ENCODE measurements around the gene NEK2.
"Not testable (repeated sequence)": the region's sequence is repeated elsewhere in the genome, so short reads cannot be mapped to it uniquely, and the experiment has no call there.

NEK2 gene

DNA sequence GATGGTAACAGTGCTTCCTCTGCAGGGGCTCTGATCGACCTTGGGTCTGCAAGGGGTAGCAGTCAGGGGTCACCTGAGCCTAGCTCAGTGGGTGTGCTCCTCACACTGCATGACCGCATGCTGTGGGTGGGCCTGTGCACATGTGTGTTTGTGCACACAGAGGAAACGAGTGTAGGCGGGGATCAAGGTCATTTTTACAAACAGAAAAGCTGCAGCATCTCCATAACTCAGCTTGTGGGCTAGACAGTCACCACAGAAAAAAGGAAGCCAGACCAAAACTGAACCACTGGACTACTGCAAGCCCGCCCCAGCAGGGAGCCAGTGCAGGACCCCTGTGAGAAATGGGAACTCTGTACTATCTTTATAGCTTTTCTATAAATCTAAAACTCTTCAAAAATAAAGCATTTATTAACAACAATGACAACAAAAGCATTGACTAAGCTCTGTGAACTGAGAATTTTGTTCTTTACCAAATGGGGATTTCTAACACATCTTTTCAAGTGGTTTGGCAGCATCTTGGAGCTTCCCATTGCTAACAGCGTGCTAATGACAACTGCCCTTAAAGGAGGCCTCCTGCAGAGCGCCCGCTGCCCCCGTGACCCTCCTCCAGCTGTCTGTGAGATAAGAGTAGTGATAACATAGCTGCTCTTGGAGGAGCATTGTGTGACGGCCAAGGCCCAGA is 19.9 kb upstream of the NEK2 start:
- no peak for DNase-seq (ENCODE audit: low read depth)

DNA sequence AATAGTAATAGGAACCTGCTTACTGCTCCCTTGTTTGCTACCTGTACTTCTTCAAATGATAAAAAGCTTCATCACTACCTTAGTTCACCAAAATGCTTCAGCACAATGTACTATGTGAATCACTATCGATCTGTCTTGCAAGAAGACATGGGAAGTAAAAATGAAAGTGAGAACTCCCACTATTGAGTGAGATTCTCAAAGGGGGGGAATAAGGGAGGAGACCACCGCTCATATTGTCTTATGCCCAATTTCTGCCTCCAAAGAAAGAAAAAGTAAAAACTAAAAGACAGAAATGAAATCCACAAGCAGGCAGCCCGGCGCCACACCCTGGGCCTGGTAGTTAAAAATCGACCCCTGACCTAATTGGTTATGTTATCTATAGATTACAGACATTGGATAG is 18.5 kb upstream of the NEK2 start:
- not testable (repeated sequence) for DNase-seq (ENCODE audit: low read depth)

DNA sequence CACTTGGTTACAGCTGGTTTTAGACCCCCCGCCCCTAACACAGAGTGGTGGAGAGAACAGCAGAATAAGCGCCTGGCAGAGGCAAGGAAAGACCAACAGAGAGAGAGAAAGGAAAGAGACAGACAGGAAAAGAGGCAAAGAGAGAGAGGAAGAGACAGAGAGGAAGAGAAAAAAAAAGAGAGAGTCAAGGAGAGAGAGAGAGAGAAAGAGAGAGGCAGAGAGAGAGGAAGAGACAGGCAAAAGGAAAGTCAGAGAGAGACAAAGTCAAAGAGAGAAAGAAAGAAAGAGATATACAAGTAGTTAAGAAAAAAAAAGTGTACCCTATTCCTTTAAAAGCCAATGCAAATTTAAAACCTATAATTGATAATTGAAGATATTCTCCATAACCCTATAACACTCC is 13.0 kb upstream of the NEK2 start:
- DNase-seq (ENCODE audit: low read depth): no peak

DNA sequence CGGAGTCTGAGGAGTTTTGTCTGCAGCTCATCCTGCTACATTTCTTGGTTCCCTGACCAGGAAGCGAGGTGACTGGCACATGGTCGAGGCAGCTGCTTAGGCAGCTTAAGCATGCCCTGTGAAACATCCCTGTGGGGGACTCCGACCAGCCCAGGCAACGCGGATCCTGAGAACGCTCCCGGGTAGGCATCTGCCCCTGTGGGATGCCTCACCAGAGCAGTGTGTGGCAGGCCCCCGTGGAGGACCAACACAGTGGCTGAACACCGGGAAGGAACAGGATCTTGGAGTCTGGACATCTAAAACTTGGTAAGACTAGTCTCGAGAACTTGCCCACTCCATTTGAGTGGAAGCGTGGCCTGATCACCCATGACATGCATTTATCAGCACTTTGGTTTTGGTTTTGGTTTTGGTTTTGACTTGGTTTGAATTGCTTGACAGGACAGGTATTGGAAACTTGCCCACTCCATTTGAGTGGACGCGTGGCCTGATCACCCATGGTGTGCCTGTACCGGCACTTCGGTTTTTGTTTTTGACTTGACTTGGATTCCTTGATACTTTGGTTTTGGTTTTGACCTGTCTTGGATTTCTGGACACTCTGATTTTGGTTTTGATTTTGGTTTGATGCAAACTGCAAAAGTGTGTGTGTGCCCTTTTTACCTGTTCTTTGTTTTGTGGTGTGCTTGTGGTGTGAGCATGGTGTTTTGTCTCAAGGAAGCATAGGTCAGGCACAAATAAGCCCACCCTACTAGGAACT is 12.2 kb upstream of the NEK2 start:
- DNase-seq (ENCODE audit: low read depth): no peak

DNA sequence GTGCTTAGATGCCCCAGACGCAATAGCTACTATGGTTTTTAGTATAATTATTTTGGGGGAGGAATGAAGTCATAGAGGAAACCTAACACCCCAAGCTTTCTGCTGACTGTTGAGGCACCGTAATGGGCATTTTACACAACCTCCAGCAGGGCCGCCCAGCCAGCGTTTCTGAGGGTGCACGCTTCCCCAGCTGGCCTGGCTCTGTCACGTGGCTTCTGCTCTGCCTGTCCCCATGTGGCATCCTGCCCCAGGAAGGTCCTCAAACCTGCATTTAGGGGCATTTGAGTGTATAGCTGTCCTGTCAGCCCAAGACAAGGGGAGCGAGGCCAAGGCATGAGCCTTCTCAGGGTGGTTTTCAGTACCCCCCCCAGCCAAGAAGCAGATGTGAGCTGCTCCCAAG is 10.4 kb upstream of the NEK2 start:
- no peak for DNase-seq (ENCODE audit: low read depth)

DNA sequence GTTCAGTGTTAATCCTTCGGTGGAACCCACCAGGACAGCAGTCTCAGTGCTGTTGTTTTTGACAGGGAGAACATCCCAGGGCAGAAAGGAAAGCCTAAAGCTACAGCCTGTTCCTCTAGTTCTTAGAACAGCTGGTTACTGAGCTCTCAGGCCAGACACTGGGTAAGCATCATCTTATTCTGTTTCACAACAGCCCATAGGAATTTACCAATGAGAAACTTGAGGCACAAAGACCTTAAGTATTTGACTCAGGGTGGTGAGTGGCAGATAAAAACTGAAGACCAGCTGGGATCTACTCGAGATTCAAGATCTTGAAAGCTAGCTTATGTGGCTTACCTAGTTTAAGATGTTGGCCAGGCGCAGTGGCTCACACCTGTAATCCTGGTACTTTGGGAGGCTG is 9.4 kb upstream of the NEK2 start:
- no peak for DNase-seq (ENCODE audit: low read depth)

DNA sequence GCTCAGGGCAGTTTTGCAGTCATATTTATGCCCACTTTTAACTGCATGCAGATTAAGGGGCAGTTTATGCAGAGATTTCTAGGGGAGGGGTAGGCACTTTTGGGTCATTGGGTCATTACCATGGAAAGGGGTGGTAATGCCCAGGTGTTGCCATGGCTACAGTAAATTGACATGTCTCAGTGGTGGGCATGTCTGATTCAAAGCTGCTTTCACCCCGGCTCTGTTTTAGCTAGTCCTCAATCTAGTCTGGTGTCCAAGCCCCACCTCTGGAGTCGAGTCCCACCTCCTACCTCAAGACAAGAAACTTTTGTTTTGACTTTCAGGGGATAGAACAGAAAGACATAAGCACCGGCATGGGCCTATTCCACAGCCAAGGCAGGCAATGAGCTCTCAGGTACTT is 8.9 kb upstream of the NEK2 start:
- no peak for DNase-seq (ENCODE audit: low read depth)

DNA sequence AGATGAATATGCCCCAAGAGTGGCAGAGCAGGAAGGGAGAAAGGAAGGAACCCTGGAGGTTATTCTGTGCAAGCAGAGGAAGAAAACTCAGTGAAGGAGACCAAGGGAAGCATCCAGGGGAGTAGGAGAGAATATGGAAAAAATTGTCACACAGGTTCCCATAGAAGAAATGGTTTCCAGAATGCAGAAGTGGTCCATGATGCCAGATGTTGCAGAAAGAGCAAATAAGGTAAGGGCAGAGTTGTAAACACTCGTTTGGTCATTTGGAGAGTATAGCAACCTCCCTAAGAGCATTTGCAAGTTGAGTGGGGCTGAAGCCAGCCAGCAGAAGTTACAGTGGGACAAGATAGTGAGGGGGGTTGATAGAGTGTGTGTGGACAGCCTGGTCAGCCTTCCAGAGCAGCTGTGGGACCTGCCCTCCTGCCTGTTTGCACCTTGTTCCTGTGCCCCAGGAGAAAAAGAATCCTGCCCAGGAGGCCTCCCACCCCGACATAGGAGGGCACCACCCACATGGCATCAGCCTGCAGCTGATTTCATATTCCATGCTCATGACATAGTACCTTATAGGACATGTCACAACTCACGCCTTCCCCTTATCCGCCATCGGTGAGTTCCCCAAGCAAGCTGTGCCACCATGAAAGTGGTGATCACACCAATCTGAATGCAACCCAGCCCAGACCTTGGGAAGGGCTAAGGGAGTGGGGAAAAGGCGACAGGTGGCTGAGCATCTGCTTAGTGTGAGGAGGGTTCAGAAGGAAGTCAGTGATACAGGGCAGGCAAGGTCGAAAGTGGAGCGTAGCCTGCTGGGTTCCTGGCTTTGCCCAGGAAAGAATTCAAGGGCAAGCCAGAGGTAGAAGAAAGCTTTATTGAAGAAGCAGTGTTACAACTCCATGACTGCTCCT is 8.2 kb upstream of the NEK2 start:
- no peak for DNase-seq (ENCODE audit: low read depth)

DNA sequence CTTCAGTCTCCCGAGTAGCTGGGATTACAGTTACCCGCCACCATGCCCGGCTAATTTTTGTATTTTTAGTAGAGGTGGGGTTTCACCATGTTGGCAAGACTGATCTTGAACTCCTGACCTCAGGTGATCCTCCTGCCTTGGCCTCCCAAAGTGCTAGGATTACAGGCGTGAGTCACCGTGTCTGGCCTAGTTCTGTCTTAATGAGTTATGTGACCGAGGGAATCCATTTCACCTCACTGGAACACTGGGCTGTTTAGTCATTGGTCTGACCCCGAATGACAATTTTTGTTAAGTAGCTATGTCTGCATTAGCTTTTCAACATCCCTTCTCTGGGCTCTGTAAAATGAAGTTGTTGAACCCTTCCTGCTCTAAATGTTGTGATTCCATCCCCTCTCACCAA is 6.8 kb upstream of the NEK2 start:
- DNase-seq (ENCODE audit: low read depth): not testable (repeated sequence)

DNA sequence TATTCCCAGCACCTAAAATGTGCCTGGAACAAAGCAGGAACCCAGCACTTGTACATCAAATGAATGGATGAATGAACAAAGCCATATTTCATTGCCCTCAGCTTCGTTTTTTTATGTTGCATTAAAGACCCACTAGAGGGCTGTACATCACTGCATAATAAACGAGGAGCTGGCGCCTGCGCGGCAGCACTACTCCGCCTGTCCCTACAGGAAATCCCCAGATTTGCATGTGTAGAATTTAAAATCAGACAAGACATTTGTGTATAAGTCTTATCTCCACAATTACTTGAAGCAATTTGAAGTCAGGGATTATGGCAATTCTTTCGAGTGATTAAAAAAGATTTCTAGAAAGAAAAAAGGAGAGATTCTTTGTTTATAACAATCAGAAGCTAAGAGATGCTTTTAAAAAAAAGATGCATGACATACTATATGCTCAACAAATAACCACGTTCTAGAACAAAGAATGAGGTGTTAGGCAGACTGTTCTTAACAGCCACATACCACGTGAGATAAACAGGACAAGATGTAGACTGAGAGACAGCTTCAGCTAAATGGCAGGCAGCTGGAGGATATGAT is 5.4 kb upstream of the NEK2 start:
- peak; percentile 62 for DNase-seq (ENCODE audit: low read depth)

DNA sequence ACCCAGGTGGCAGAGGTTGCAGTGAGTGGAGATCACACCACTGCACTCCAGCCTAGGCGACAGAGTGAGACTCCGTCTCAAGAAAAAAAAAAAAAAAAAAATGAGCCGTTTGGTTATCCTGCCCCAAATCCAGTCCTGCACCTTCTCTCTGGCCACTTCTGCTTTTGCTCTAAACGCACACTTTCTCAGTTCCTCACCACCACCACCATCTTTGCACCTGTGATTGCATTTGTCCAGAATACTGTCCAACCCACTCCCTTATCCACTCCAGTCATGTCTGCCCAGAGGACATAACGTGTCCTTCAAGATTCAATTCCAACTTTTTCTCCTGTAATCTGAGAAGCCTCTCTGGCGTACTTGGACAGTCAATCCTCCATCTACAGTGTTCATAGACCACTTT is 2.2 kb upstream of the NEK2 start:
- no peak for DNase-seq (ENCODE audit: low read depth)

DNA sequence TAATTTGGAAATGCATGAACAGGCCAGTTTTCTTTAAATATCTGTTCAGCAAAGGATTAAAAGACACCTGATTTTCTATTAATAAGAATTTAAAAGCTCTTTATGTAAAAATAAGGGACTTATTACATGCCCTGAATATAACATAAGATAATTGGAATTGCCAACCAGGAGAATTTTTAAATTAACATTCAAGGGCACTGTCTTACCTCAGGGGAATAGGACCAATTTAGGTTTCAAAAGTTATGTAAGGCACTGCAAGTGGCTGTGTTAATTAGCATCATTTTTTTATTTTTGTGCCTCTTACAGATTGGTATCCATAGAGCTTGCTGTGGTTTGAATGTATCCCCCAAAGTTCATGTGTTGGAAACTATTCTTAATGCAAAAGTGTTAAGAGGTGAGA is 1.3 kb upstream of the NEK2 start:
- DNase-seq (ENCODE audit: low read depth): no peak

DNA sequence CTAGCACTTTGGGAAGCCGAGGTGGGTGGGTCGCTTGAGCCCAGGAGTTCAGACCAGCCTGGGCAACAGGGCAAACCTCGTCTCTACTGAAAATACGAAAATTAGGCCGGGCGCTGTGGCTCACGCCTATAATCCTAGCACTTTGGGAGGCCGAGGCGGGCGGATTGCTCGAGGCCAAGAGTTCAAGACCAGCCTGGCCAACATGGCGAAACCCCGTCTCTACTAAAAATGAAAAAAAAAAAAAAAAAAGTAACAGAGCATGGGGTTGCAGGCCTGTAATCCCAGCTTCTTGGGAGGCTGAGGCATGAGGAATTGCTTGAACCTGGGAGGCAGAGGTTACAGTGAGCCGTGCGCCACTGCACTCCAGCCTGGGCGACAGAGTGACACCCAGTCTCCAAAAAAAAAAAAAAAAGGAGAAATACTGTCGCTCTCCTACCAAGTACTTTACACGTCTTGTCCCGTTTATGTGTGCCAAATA is 724 bp upstream of the NEK2 start:
- DNase-seq (ENCODE audit: low read depth): no peak

DNA sequence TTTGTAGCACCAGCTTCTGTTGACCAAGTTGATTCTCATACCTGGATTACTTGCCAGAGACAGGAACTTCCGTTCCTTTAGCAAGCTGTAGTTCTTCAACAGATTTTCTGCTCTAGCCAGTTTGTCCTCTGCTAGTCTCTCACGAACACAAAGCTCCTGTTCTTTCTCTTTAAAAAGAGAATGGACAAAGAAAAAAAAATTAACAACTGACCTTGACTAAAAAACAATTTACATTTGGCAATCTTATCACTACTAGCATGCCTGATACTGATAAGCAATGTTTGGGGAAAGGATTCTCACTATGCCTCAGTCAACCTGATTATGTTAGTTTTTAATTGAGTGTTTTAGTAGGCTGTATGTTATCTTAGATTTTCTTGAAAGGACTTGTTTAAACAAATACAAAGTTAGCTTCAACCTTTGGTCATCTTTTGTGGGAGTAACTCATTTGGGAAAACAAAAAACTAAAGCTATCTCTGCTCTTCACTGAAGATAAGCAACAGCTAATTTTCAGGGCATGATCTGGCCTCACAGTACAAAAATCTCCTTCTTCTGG is 8.3 kb downstream of the NEK2 start:
- DNase-seq (ENCODE audit: low read depth): no peak

DNA sequence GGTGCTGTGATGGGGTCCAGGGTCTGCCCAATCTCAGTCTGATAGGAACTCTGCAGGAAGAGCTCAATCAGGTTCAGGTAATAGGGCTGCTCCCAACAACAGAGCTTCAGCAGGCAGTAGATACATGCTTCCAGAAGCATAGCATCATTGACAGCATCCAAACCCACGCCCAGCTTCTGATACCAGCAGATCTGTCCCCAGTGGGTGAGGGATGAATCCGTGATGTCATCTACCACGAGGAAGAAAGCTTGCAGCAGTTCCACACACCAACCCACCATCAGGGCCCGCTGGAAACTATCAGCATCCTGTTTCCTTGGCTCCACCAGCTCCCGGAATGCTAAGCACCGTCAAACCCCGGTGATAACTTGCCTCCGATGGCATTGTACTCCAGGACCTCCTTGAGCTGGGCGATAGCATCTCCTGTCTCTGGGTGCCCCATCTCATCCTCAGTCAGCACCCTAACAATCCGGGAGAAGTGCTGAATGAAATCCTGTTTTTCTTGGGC is 14.7 kb downstream of the NEK2 start:
- no peak for DNase-seq (ENCODE audit: low read depth)

DNA sequence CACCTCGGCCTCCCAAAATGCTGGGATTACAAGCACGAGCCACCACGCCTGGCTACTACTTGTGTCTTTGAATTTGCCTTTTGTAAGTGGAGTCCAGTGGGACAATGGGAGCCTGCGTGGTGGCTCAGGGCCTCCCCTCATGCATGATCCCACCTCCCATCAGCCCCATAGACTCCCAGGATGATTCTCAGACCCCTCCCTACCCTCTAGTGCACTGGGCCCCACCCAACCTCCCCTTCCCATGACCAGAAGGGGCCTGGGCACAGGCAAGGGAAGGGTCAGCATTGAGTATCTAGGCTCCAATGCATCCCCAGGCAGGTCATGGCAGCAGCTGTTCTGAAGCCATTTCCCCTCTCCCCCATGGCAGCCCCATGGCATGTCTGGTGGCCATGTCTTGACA is 18.7 kb downstream of the NEK2 start:
- no peak for DNase-seq (ENCODE audit: low read depth)

DNA sequence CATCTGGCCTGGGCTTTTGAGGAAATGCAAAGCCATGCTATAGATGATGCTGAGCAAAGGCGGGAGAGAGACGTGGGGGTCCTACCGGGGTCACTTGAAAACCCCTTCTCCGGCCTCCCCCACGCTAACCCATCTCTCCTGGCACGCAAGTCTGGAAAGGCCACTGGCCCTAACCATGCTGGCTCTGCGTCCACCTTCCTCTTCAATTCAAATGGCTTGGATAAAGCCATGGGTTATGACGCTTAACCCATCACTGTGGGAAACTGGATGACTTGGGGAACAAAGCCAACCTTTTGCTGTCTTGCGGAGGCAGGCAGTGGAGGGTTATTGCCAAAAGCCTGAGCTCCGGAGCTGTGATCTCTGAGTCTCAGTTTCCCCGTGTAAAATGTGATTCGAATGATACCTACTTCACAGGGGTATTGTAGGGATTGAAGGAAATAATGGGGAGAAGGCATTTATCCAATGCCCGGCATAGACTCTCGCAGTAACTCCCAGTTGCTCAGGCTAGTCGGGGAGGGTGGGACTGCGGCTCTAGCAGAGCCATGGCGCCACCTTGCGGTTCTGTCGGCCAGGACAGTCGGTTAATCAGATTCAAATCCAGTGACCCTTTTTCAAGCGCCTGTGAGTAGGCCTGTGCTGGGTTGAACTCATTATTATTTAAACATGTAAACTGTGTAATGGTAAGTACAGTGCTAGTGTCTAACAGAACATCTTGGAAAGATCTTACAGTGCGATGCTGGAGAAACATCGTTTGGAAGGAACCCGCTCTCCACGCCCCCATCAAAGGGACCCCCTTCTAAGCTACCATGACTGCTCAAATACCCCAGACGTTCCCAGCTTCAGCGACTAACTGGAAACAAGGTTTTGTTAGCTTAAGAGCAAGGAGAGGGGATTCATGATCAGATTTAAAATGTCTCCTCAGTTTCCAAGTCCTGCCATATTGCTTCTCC is 20.3 kb downstream of the NEK2 start:
- peak; percentile 67 for DNase-seq (ENCODE audit: low read depth)

DNA sequence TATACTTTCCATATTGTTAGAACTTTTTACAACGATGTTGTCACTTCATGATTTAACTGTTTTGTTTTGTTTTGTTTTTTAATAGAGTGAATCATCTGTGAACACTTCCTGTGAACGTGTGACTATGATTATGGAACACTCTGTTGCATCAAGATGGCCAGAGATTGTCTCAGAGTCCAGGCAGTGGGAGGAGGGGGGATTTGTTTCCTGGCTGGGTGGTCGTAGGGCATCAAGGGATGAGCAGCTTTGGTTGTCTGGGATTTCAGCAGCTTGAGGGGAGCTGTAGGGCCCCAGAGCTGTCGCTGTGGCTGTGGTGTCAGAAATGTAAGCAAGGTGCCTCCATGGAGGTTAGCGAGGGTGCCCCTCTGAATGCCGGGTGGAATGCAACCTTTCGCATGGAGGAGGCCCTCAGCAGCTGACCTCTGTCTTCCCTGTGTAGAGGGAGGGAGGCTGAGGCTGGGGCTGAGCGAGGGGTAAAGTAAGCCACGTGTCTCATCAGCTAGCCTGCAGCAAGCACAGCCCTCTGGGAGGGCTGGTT is 21.4 kb downstream of the NEK2 start:
- DNase-seq (ENCODE audit: low read depth): no peak

DNA sequence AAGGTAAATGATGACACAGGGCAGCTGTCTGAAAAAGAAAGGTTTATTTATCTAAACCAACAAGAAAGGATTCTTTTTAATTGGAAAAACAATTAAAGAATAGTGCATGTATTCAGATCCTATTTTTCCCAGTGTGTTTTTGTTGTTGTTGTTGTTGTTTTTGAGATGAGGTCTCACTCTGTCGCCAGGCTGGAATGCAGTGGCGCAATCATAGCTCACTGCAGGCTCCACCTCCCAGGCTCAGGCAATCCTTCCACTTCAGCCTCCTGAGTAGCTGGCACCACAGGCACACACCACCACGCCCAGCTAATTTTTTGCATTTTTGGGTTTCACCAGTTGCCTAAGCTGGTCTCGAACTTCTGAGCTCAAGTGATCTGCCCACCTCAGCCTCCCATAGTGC is 22.1 kb downstream of the NEK2 start:
- no peak for DNase-seq (ENCODE audit: low read depth)

DNA sequence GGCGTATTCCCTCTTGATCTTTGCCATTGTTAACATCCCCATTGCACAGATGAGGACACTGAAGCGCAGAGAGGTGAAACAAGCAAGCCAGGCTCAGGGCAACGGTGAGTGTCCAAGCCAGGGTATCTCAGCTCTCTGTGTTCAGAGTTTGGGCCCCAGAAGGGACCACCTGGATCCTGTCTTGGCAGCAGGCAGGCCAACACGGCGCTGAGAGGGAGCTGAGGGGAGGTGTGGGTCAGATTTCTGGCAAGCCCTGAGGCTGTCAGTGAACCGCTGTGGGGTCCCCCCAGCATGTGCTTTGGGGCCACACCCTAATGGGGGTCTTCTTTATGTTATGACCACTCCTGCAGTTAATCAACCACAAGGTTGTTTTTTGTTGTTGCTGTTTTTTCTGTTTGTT is 23.1 kb downstream of the NEK2 start:
- DNase-seq (ENCODE audit: low read depth): no peak

Measured in T follicular helper cell (primary cell).